Loucy (cell line): Measurements from ENCODE around the gene SOX12.

Experiments used
- CTCF ChIP-seq: fragments of 200-600 bp; sonication (generic); conservative IDR thresholded peaks from 2 replicates; pipeline ENCODE4 v1.5.1; 2014; ENCODE audit warnings: mild to moderate bottlenecking, antibody characterized with exemption, low read length
- EZH2phosphoT487 ChIP-seq: fragments of 200-600 bp; IDR thresholded peaks from 2 replicates; pipeline ENCODE4 v1.6.1; 2018; ENCODE audit warnings: antibody characterized with exemption, mild to moderate bottlenecking, moderate library complexity, borderline replicate concordance

DNA sequence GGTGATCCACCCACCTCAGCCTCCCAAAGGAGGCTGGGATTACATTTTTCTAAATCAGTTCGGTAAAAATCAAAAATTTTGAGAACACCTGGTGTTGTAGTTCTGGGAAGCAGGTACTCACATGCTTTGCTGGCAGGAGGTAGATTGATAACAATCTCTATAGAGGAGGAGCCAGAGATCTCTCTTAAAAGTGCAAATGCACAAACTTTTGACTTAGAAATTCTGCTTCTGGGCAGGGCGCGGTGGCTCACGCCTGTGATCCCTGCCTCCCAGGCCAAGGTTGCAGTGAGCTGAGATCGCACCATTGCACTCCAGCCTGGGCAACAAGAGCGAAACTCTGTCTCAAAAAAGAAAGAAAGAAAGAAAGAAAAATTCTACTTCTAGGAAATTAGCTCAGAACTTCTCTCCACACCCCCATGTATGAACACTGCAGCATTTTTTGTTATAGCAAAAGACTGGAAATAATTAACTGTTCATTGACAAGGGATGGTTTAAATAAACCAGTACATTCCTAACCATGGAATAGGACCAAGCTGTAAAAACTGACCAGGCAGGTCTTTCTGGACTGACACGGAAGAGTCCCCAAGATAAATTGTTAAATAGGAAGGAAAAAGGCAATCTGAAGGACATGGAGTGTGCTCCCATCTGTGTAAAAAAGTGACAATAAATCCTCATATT is 40.8 kb downstream of the SOX12 start:
- TF ChIP-seq CTCF (no peak), EZH2phosphoT487 (no peak)
